GM19372 (cell line): Measurements from ENCODE around the gene ZSWIM2.
"Not testable (repeated sequence)": the region's sequence is repeated elsewhere in the genome, so short reads cannot be mapped to it uniquely, and the experiment has no call there.

Experiments used
- ATAC-seq: cut with Tn5 transposase; IDR thresholded peaks from one replicate; pipeline ENCODE4 v1.9.1; 2021; ENCODE audit warnings: mild to moderate bottlenecking, low read depth, moderate library complexity; ENCODE audit not compliant: unreplicated experiment

ZSWIM2 gene

DNA sequence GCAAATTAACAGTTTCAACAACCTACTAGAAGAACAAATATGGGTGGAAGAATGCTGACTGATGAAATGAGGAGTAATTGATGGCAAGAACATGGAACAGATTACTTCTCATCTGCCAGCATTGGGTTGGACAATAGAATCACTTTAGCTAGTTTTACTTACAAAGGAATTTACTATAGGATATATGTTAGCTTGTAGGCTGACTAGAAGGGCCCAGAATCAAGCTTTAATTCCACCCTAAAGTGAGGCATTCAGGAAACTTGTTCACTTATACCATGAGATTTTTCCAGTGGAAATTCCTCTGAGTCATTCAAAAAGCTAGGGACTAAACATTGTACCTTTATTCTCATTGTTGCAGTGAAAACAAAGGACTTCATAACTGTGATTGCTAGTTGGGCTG lies 5.0 kb upstream of the ZSWIM2 start:
- ATAC-seq = no peak

DNA sequence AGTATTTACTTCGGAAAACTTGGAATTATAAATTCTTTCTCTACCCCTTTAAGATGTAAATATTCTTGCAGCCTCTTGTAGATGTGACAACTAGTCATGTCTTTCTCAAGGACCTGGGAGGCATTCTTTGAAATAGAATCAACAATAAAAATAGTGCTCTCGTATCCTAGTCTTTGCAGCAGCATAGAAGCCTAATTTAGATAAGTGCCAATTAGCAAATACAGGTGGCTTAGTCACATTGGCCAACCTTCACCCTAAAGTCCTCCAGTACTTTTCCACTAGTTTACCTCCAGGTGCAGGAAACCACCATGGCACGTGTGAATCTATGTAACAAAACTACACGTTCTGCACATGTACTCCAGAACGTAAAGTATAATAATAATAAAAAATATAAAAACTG lies 3.5 kb upstream of the ZSWIM2 start:
- no peak for ATAC-seq

DNA sequence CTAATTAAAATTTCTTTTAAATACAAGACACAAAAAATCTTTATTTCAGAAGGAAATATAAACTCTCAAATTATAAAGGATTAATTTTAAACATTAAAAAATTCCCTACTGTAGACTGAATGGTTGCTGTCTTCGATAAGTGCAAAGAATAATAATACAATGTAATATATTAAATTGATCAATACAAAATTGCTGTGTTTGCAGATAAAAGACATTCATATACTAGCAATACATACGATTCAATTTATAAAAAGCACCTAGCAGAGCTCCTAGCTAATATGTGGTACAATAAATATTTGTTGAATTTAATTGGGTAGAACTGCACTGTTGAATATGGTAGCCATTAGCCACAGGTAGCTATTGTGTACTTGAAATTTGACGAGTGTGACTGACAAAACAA lies 6.6 kb downstream of the ZSWIM2 start:
- ATAC-seq = no peak

DNA sequence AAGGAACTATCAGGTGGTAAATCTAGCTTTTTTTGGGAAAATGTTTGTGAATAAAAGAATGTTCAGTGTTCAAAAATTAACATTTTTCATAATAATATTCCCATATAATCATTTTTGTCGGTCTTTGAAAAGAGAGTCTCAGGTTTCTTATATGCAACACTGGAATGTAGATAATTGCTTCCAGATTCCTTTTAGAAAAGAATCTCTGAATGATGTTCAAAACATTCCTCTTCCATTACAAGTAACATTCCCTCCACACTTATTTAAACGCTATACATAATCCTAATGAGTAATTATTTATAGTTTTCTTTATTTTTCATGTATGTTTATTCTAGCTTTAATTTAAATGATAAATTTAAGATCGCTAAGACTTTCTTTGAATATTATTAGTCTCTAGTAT lies 7.0 kb downstream of the ZSWIM2 start:
- no peak for ATAC-seq

DNA sequence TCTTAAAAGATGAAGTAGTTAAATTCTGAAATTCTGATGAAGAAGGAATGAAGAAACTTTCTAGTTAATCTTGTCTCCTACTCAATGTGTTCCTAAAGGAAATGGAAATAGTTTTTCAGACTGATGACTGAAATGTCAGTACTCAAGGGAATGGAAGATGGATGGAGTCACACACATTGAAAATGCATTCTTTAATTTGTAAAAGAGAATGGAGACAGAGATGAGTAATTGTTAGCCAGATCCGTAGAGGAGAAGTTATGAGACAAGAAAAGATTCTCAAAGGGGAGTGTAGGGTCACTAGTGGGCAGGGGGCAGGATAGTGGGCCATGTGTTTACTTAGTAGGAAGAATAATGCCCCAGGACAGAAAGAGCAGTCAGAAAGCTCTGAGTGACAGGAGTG lies 13.3 kb downstream of the ZSWIM2 start:
- no peak for ATAC-seq

DNA sequence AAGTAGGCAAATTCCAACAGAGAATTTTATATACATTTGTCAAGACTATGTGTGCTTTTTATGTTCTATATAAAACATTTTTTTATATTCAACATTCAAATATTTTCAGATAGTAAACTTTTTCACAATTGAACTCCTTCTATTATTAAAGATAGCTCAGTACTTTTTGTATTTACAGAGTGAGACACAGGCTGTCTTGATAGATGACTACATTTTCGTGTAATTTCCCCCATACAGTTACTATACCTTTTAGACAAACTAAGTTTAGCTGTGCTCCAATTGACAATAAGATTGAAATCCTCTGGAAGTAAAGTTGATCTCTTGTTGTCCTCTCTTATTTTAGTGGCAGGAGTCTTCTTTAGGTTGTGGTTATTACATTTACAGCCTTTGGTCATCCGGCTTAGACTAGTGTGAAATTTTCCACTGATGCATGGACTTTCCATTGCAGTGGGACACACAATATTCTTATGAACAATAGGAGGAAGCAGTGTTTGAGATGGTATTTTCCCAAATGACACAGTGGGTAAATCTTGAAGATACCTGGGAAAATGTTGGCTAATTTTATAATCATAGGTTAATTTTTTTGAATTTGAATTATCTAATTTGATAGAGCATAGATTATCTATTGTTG lies 21.0 kb downstream of the ZSWIM2 start:
- no peak for ATAC-seq

DNA sequence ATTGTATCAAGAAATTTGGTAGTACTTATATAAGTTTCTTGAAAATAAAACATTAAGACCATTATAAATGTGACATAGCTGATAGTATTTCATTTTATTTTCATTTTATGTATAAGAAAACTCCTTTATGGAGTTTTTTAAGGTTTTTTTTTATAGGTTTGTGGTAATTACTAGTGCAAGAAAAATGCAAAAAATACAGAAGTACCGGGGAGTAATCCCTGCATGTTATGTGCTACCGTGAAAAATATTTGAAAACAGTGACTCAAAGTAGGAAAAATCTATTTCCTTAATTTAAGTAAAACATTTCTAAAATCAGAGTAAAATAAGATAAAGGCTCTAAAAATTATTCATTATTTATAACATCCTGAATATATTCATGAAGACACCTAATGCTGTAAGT lies 21.6 kb downstream of the ZSWIM2 start:
- ATAC-seq = no peak

DNA sequence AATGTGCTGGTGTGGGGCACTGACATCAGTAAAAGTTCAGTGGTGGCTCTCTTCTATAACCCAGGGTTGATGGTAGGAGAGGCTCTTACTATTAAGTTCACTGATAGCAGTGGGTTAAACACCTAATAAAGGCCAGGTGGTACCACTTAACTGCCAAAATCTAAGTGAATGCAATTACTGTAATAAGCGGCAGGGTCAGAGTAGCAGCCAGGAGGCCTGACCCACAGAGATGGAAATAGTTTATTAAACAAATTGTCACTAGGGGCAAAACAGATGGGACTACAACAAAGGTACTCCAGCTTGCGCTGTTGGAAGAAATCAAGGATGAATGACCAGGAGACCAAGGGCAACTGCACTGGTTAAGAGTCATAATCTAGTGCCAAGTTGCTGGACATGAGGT lies 26.6 kb downstream of the ZSWIM2 start:
- ATAC-seq = no peak

DNA sequence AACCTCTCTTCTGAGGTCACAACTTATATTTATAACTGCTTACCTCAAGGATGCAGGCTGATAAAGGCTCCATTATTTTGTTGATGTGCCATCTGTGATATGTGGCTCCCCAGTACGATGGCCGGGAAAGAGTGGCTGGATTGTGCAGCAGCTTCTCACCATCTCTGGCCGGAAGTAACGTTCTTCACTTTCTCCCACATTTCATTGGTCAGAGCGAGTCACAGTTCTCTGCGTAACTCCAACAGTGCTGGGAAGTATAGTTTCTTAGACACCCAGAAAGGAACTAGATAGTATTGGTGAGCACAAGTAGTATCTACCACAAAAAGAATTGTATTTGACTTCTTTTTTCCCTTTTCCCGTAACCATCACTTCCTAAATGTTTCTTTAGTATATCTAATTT lies 28.7 kb downstream of the ZSWIM2 start:
- no peak for ATAC-seq

DNA sequence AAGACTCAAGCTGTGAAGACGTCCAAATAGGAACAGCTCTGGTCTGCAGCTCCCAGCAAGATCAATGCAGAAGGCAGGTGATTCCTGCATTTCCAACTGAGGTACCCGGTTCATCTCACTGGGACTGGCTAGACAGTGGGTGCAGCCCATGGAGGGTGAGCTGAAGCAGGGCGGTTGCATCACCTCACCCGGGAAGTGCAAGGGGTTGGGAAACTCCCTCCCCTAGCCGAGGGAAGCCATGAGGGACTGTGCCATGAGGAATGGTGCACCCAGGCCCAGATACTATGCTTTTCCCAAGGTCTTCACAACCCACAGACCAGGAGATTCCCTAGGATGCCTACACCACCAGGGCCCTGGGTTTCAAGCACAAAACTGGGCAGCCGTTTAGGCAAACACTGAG lies 37.2 kb downstream of the ZSWIM2 start:
- ATAC-seq = not testable (repeated sequence)

DNA sequence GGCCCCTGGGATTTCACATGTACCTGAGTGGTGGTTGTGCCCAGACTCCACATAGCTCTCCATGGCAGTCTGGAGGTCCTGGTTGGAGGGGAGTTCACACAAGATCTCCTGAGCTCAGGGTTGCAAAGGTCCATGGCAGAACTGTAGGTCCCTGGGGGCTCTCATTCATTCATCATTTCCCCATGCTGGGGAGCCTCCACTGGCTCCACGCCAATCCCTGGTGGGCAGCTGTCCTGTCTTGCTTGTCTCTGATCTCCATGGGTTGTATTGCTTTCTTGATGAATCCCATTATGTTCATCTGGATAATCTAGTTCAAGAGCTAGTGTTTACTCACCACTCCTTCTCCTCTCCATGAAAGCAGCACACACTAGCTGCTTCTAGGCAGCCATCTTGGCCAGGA lies 42.4 kb downstream of the ZSWIM2 start:
- ATAC-seq = no peak

DNA sequence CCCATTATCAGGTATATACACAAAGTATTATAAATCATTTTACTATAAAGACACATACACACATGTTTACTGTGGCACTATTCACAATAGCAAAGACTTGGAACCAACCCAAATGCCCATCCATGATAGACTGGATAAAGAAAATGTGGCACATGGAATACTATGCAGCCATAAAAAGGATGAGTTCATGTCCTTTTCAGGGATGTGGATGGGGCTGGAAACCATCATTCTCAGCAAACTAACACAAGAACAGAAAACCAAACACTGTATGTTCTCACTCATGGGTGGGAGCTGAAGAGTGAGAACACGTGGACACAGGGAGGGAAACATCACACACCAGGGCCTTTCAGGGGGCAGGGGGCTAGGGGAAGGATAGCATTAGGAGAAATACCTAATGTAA lies 50.4 kb downstream of the ZSWIM2 start:
- not testable (repeated sequence) for ATAC-seq

DNA sequence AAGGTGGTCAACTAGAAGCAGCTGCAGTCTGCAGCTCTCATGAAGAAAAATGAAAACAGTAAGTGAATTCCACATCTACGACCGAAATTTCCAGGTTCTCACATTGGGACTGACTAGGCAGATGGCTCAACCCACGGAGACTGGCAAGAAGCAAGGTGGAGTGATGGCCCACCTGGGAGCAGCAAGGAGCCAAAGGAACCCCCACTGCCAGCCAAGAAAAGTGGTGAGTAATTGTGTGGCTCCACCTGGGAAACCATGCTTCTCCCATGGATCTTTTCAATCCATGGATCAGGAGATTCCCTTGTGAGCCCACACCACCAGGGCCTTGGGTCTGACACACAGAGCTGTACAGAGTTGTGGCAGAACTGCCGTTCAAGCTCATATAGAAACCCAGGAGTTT lies 64.0 kb downstream of the ZSWIM2 start:
- no peak for ATAC-seq

DNA sequence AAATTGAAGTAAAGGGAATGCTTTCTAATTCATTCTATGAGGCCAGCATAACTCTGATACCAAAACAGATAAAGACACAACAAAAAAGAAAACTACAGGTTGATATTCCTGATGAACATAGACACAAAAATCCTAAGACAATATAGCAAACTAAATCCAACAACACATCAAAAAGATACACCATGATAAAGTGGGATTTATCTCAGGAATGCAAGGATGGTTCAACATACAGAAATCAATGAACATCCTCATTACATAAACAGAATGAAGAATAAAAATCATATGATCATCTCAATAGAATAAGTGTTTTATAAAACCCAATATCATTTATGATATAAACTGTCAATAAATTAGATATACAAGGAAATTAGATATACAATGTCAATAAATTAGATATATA lies 65.7 kb downstream of the ZSWIM2 start:
- no peak for ATAC-seq

DNA sequence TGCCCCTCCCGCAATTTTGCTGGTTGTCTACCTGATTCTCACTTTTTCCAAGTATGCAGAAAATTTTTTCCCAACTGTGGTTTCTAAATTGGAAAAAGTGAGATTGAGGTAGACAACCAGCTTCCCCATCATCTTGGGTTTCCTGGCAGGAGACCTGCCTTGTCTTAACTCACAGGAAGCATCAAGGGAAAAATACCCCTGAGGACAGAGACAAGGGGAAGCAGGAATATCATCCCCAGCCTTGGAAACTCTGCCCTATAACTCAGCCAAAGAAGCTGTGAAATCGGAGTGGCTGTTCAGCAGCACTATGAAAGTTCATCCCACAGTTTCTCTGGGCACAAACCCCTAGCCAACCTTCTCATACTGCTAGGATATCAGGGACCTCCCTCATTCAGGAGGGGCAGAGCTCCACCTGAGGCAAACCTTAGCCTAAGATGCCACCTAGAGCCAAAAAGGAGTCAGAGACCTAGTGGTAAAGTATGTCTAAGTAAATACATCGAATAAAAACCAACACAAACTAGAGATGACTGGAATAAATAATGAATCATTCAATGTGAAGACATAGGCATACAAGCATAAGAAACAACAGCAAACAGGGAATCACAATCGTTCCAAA lies 68.2 kb downstream of the ZSWIM2 start:
- ATAC-seq = no peak
